ENCODE results near the gene DDRGK1. TPM values are rescaled to one million over a fixed set of nuclear protein-coding genes. Genes with fewer than 3 reads are reported as not detected.
"Not testable (repeated sequence)": the region's sequence is repeated elsewhere in the genome, so short reads cannot be mapped to it uniquely, and the experiment has no call there.

DDRGK1 gene
- total RNA-seq, 1 experiment from 2014 or later: 72.0 TPM

- intact Hi-C loops (cut with micrococcal nuclease; ENCODE audit: unreplicated experiment): no loop called here
- Histone ChIP-seq H3K4me1 (ENCODE audit: insufficient read depth, low read length, poor library complexity, severe bottlenecking) (no peaks in the 10 kb centered on the region), H3K27ac (ENCODE audit: low read depth, low read length, poor library complexity, severe bottlenecking) (no peak overlapping the region), H3K27me3 (replicated peaks; ENCODE audit: insufficient read depth, low read depth, low read length, poor library complexity) (no peaks in the 10 kb centered on the region), H3K36me3 (ENCODE audit: insufficient read depth, low read length, poor library complexity, severe bottlenecking) (peaks cover 30% of the 10 kb centered on the region), H3K9me3 (ENCODE audit: low read depth, low read length, poor library complexity, severe bottlenecking) (no peaks in the 10 kb centered on the region), H3K4me3 (ENCODE audit: low read depth, low read length, poor library complexity, severe bottlenecking) (no peak overlapping the region)
- DNase-seq (ENCODE audit: low spot score): no peak
- TF ChIP-seq CTCF (conservative IDR thresholded peaks at IDR 0.05; ENCODE audit: low read depth, low read length) (no peak), EZH2 (IDR thresholded peaks at IDR 0.05; ENCODE audit: borderline replicate concordance, low read depth, low read length, poor library complexity, severe bottlenecking) (no peak)
- POLR2A ChIA-PET (ENCODE audit: low non-redundant PET): no interaction called here
- CTCF ChIA-PET: no interaction called here
- TSS peak; percentile 27 for BruUV-seq (replicated peaks)
Measured at GRCh38 chr20:3188823-3189413, 15.6 kb downstream of the DDRGK1 start.

- H3K27me3 ChIP-seq (replicated peaks; ENCODE audit: insufficient read depth, low read depth, low read length, poor library complexity); DNase-seq (ENCODE audit: low spot score); H3K9me3 ChIP-seq (ENCODE audit: low read depth, low read length, poor library complexity, severe bottlenecking); H3K27ac ChIP-seq (ENCODE audit: low read depth, low read length, poor library complexity, severe bottlenecking); BruUV-seq (replicated peaks); POLR2A ChIA-PET (ENCODE audit: low non-redundant PET); CTCF ChIA-PET; H3K4me1 ChIP-seq (ENCODE audit: insufficient read depth, low read length, poor library complexity, severe bottlenecking); H3K4me3 ChIP-seq (ENCODE audit: low read depth, low read length, poor library complexity, severe bottlenecking); intact Hi-C loops (cut with micrococcal nuclease; ENCODE audit: unreplicated experiment): not testable (repeated sequence)
- peaks cover 23% of the 10 kb centered on the region for H3K36me3 ChIP-seq (ENCODE audit: insufficient read depth, low read length, poor library complexity, severe bottlenecking)
Measured at GRCh38 chr20:3187861-3188260, 16.6 kb downstream of the DDRGK1 start.

- CTCF ChIA-PET: interaction anchor here (0.5 kb wide), 1 partner anchor 659 kb away, joined by 3 read pairs; no protein-coding TSS in a partner anchor
- no TSS peak for BruUV-seq (replicated peaks)
Measured at GRCh38 chr20:3183896-3184612, 20.4 kb downstream of the DDRGK1 start.

GRCh38 chr20:3182429-3182828, 22.1 kb downstream of the DDRGK1 start:
- H3K4me3 ChIP-seq (ENCODE audit: low read depth, low read length, poor library complexity, severe bottlenecking); CTCF ChIA-PET; BruUV-seq (replicated peaks); H3K9me3 ChIP-seq (ENCODE audit: low read depth, low read length, poor library complexity, severe bottlenecking); intact Hi-C loops (cut with micrococcal nuclease; ENCODE audit: unreplicated experiment); H3K27ac ChIP-seq (ENCODE audit: low read depth, low read length, poor library complexity, severe bottlenecking); H3K36me3 ChIP-seq (ENCODE audit: insufficient read depth, low read length, poor library complexity, severe bottlenecking); POLR2A ChIA-PET (ENCODE audit: low non-redundant PET); H3K4me1 ChIP-seq (ENCODE audit: insufficient read depth, low read length, poor library complexity, severe bottlenecking); H3K27me3 ChIP-seq (replicated peaks; ENCODE audit: insufficient read depth, low read depth, low read length, poor library complexity); DNase-seq (ENCODE audit: low spot score): not testable (repeated sequence)

More at GRCh38 chr20:3183896-3184612, 20.4 kb downstream of the DDRGK1 start:
- no peak for TF ChIP-seq EZH2 (IDR thresholded peaks at IDR 0.05; ENCODE audit: borderline replicate concordance, low read depth, low read length, poor library complexity, severe bottlenecking)
- no peak for TF ChIP-seq CTCF (conservative IDR thresholded peaks at IDR 0.05; ENCODE audit: low read depth, low read length)
- no peaks in the 10 kb centered on the region for H3K9me3 ChIP-seq (ENCODE audit: low read depth, low read length, poor library complexity, severe bottlenecking)
- H3K36me3 ChIP-seq (ENCODE audit: insufficient read depth, low read length, poor library complexity, severe bottlenecking): no peaks in the 10 kb centered on the region
- no peak for DNase-seq (ENCODE audit: low spot score)
- no peaks in the 10 kb centered on the region for H3K27me3 ChIP-seq (replicated peaks; ENCODE audit: insufficient read depth, low read depth, low read length, poor library complexity)
- no peak overlapping the region for H3K27ac ChIP-seq (ENCODE audit: low read depth, low read length, poor library complexity, severe bottlenecking)
- H3K4me1 ChIP-seq (ENCODE audit: insufficient read depth, low read length, poor library complexity, severe bottlenecking): no peaks in the 10 kb centered on the region
- intact Hi-C loops (cut with micrococcal nuclease; ENCODE audit: unreplicated experiment): no loop called here
- H3K4me3 ChIP-seq (ENCODE audit: low read depth, low read length, poor library complexity, severe bottlenecking): no peak overlapping the region
- POLR2A ChIA-PET (ENCODE audit: low non-redundant PET): no interaction called here
